ENCODE measurements around the gene TDRD12. TPM values are rescaled to one million over a fixed set of nuclear protein-coding genes. Genes with fewer than 3 reads are reported as not detected.
"Not testable (repeated sequence)": the region's sequence is repeated elsewhere in the genome, so short reads cannot be mapped to it uniquely, and the experiment has no call there.

Gene TDRD12
- total RNA-seq, 1 donor from 2014 or later: not detected

GRCh38 chr19:32837531-32837930 is 118.0 kb downstream of the TDRD12 start:
- no peaks in the 10 kb centered on the region for H3K4me1 Mint-ChIP-seq (ENCODE audit: unreplicated experiment)
- no peaks in the 10 kb centered on the region for H3K27me3 Mint-ChIP-seq (ENCODE audit: unreplicated experiment)
- TF ChIP-seq CTCF (IDR thresholded peaks at IDR 0.05; ENCODE audit: unreplicated experiment): no peak
- H3K27ac Mint-ChIP-seq (ENCODE audit: unreplicated experiment): no peak overlapping the region
- DNase-seq (ENCODE audit: low spot score): no peak
- no peak overlapping the region for H3K4me3 Mint-ChIP-seq (ENCODE audit: unreplicated experiment)
- peaks cover 5% of the 10 kb centered on the region for H3K36me3 Mint-ChIP-seq (ENCODE audit: low read depth, unreplicated experiment)
- no peaks in the 10 kb centered on the region for H3K9me3 Mint-ChIP-seq (ENCODE audit: unreplicated experiment)

GRCh38 chr19:32842061-32842460 is 122.5 kb downstream of the TDRD12 start:
- Mint-ChIP-seq H3K27me3 (ENCODE audit: unreplicated experiment) (no peaks in the 10 kb centered on the region), H3K4me3 (ENCODE audit: unreplicated experiment) (no peak overlapping the region), H3K4me1 (ENCODE audit: unreplicated experiment) (no peaks in the 10 kb centered on the region), H3K27ac (ENCODE audit: unreplicated experiment) (no peak overlapping the region), H3K9me3 (ENCODE audit: unreplicated experiment) (no peaks in the 10 kb centered on the region), H3K36me3 (ENCODE audit: low read depth, unreplicated experiment) (peaks cover 11% of the 10 kb centered on the region)
- DNase-seq (ENCODE audit: low spot score): no peak
- no peak for TF ChIP-seq CTCF (IDR thresholded peaks at IDR 0.05; ENCODE audit: unreplicated experiment)

GRCh38 chr19:32843716-32844245 is 124.2 kb downstream of the TDRD12 start:
- Mint-ChIP-seq H3K9me3 (ENCODE audit: unreplicated experiment) (no peaks in the 10 kb centered on the region), H3K27ac (ENCODE audit: unreplicated experiment) (no peak overlapping the region), H3K36me3 (ENCODE audit: low read depth, unreplicated experiment) (peaks cover 11% of the 10 kb centered on the region), H3K4me3 (ENCODE audit: unreplicated experiment) (no peak overlapping the region), H3K27me3 (ENCODE audit: unreplicated experiment) (no peaks in the 10 kb centered on the region), H3K4me1 (ENCODE audit: unreplicated experiment) (no peaks in the 10 kb centered on the region)
- no peak for TF ChIP-seq CTCF (IDR thresholded peaks at IDR 0.05; ENCODE audit: unreplicated experiment)
- DNase-seq (ENCODE audit: low spot score): no peak

- not testable (repeated sequence) for H3K4me1 Mint-ChIP-seq (ENCODE audit: unreplicated experiment); DNase-seq (ENCODE audit: low spot score); H3K27ac Mint-ChIP-seq (ENCODE audit: unreplicated experiment); H3K36me3 Mint-ChIP-seq (ENCODE audit: low read depth, unreplicated experiment); H3K27me3 Mint-ChIP-seq (ENCODE audit: unreplicated experiment); H3K9me3 Mint-ChIP-seq (ENCODE audit: unreplicated experiment); H3K4me3 Mint-ChIP-seq (ENCODE audit: unreplicated experiment)
Measured at GRCh38 chr19:32848035-32848434, 128.5 kb downstream of the TDRD12 start.

GRCh38 chr19:32852216-32852615 is 132.6 kb downstream of the TDRD12 start:
- Mint-ChIP-seq H3K4me1 (ENCODE audit: unreplicated experiment) (no peaks in the 10 kb centered on the region), H3K9me3 (ENCODE audit: unreplicated experiment) (no peaks in the 10 kb centered on the region)
- DNase-seq (ENCODE audit: low spot score): no peak

GRCh38 chr19:32856818-32857217 is 137.3 kb downstream of the TDRD12 start:
- not testable (repeated sequence) for DNase-seq (ENCODE audit: low spot score); H3K27me3 Mint-ChIP-seq (ENCODE audit: unreplicated experiment); H3K9me3 Mint-ChIP-seq (ENCODE audit: unreplicated experiment); H3K27ac Mint-ChIP-seq (ENCODE audit: unreplicated experiment); H3K4me3 Mint-ChIP-seq (ENCODE audit: unreplicated experiment); H3K36me3 Mint-ChIP-seq (ENCODE audit: low read depth, unreplicated experiment); H3K4me1 Mint-ChIP-seq (ENCODE audit: unreplicated experiment)

More at GRCh38 chr19:32852216-32852615, 132.6 kb downstream of the TDRD12 start:
- H3K4me3 Mint-ChIP-seq (ENCODE audit: unreplicated experiment): no peak overlapping the region
- H3K27me3 Mint-ChIP-seq (ENCODE audit: unreplicated experiment): no peaks in the 10 kb centered on the region
- H3K36me3 Mint-ChIP-seq (ENCODE audit: low read depth, unreplicated experiment): no peaks in the 10 kb centered on the region
- no peak for TF ChIP-seq CTCF (IDR thresholded peaks at IDR 0.05; ENCODE audit: unreplicated experiment)
- H3K27ac Mint-ChIP-seq (ENCODE audit: unreplicated experiment): no peak overlapping the region

All from endothelial cell (in vitro differentiated cells).